Astrocyte (in vitro differentiated cells and primary cell): Measurements from ENCODE around the gene CACNA1C.

Experiments used
- EZH2 ChIP-seq: IDR thresholded peaks from 2 replicates; pipeline ENCODE4 v1.6.1; 2012; ENCODE audit warnings: mild to moderate bottlenecking, low read length, inconsistent platforms; ENCODE audit not compliant: insufficient read depth
- TF ChIP-seq, protein P1 (sequence below): IDR thresholded peaks from 2 replicates; pipeline ENCODE4 v1.5.1; 2011; ENCODE audit warnings: low read depth, mild to moderate bottlenecking, inconsistent platforms, low read length, moderate library complexity; ENCODE audit not compliant: insufficient read depth

DNA sequence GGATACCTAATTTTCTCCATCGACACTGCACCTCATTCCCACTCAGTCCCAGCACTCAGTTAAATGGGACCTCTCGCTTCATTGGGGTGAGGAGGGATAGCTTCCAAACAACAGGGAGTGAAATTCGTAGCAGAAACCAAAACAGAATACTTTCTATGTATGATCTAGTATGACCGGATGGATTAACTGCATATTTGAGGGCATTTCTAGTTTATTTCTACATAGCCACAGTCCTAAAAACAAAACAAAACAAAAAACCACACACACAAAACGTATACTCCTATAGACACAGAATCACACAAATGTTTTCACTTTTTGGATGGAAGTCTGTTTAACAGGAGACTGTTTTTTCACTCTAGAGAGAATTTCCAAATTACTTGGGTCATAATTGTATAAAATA is 434.5 kb downstream of the CACNA1C start:
- TF ChIP-seq, protein P1, sequence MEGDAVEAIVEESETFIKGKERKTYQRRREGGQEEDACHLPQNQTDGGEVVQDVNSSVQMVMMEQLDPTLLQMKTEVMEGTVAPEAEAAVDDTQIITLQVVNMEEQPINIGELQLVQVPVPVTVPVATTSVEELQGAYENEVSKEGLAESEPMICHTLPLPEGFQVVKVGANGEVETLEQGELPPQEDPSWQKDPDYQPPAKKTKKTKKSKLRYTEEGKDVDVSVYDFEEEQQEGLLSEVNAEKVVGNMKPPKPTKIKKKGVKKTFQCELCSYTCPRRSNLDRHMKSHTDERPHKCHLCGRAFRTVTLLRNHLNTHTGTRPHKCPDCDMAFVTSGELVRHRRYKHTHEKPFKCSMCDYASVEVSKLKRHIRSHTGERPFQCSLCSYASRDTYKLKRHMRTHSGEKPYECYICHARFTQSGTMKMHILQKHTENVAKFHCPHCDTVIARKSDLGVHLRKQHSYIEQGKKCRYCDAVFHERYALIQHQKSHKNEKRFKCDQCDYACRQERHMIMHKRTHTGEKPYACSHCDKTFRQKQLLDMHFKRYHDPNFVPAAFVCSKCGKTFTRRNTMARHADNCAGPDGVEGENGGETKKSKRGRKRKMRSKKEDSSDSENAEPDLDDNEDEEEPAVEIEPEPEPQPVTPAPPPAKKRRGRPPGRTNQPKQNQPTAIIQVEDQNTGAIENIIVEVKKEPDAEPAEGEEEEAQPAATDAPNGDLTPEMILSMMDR, result no peak
- no peak for TF ChIP-seq EZH2
